Subcutaneous abdominal adipose tissue (tissue), 5 donors: Measurements from ENCODE around the gene SLFNL1.

ENCODE experiments used
- H3K27ac ChIP-seq: one replicate; pipeline ENCODE4 v1.7.0; 2013; ENCODE audit warnings: low read depth, mild to moderate bottlenecking, inconsistent platforms, low read length, moderate library complexity
- H3K27me3 ChIP-seq, 5 donors: one replicate each; pipeline ENCODE4 v1.7.0; 2013; ENCODE audit warnings: low read length in 5 of 5, inconsistent platforms in 1 of 5; ENCODE audit not compliant: control insufficient read depth in 5 of 5, insufficient read depth in 4 of 5
- H3K36me3 ChIP-seq, 5 donors: one replicate each; pipeline ENCODE4 v1.7.0; 2013; ENCODE audit warnings: low read length in 5 of 5; ENCODE audit not compliant: control insufficient read depth in 5 of 5, insufficient read depth in 5 of 5
- H3K4me1 ChIP-seq, 5 donors: one replicate each; pipeline ENCODE4 v1.7.0; 2013; ENCODE audit warnings: low read length in 5 of 5, mild to moderate bottlenecking in 3 of 5, moderate library complexity in 1 of 5; ENCODE audit not compliant: control insufficient read depth in 5 of 5, insufficient read depth in 5 of 5
- H3K4me3 ChIP-seq, 5 donors: one replicate each; pipeline ENCODE4 v1.7.0; 2013; ENCODE audit warnings: low read length in 5 of 5, low read depth in 1 of 5
- H3K9ac ChIP-seq, 5 donors: one replicate each; pipeline ENCODE4 v1.7.0; 2013; ENCODE audit warnings: low read length in 5 of 5, mild to moderate bottlenecking in 4 of 5, moderate library complexity in 3 of 5
- H3K9me3 ChIP-seq, 5 donors: one replicate each; pipeline ENCODE4 v1.7.0; 2013; ENCODE audit warnings: low read length in 5 of 5; ENCODE audit not compliant: control insufficient read depth in 5 of 5
- donor health status: healthy.
- donor health status: healthy.
- donor health status: healthy.
- donor health status: healthy.
- donor health status: healthy.

SLFNL1 gene

DNA sequence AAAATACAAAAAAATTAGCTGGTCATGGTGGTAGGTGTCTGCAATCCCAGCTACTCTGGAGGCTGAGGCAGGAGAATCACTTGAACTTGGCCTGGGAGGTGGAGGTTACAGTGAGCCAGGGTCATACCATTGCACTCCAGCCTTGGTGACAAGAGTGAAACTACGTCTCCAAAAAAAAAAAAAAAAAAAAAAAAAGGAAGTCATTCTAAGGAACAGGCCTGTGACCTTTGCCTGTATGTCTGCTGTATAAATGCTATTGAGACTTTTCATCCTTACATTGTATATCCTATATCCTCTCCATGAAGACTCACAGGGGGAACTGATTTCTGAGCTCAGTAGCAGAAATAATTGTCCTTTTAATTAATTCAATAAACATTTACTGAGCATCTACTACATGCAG lies 49.6 kb downstream of the SLFNL1 start:
- Histone ChIP-seq H3K27ac (no peak overlapping the region), H3K27me3 (no peaks in the 10 kb centered on the region), H3K9me3 (no peaks in the 10 kb centered on the region), H3K4me3 (no peak overlapping the region), H3K9ac (no peak overlapping the region), H3K4me1 (no peaks in the 10 kb centered on the region), H3K36me3 (no peaks in the 10 kb centered on the region)

- H3K9ac ChIP-seq, result no peak overlapping the region
- no peak overlapping the region for H3K27ac ChIP-seq
- no peaks in the 10 kb centered on the region for H3K27me3 ChIP-seq
- no peak overlapping the region for H3K4me3 ChIP-seq
- no peaks in the 10 kb centered on the region for H3K4me1 ChIP-seq
- H3K36me3 ChIP-seq, result no peaks in the 10 kb centered on the region
- no peaks in the 10 kb centered on the region for H3K9me3 ChIP-seq
Measured at GRCh38 chr1:40969445-40969844, 52.1 kb downstream of the SLFNL1 start.

- H3K9ac ChIP-seq, result no peak overlapping the region
- no peaks in the 10 kb centered on the region for H3K9me3 ChIP-seq
- H3K36me3 ChIP-seq, result no peaks in the 10 kb centered on the region
- H3K4me3 ChIP-seq, result no peak overlapping the region
- H3K27me3 ChIP-seq, result no peaks in the 10 kb centered on the region
- H3K27ac ChIP-seq, result no peak overlapping the region
- H3K4me1 ChIP-seq, result no peaks in the 10 kb centered on the region
Measured at GRCh38 chr1:40966417-40966816, 55.1 kb downstream of the SLFNL1 start.
